GM21526 (cell line): ENCODE measurements around the gene TRDMT1.
A peak's percentile ranks its signal among the peaks of the same experiment; 100 is the strongest.

ENCODE experiments used
- ATAC-seq: cut with Tn5 transposase; IDR thresholded peaks from one replicate; pipeline ENCODE4 v1.9.1; 2021; ENCODE audit warnings: moderate library complexity; ENCODE audit not compliant: unreplicated experiment, low FRiP score

The TRDMT1 gene, protein sequence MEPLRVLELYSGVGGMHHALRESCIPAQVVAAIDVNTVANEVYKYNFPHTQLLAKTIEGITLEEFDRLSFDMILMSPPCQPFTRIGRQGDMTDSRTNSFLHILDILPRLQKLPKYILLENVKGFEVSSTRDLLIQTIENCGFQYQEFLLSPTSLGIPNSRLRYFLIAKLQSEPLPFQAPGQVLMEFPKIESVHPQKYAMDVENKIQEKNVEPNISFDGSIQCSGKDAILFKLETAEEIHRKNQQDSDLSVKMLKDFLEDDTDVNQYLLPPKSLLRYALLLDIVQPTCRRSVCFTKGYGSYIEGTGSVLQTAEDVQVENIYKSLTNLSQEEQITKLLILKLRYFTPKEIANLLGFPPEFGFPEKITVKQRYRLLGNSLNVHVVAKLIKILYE

DNA sequence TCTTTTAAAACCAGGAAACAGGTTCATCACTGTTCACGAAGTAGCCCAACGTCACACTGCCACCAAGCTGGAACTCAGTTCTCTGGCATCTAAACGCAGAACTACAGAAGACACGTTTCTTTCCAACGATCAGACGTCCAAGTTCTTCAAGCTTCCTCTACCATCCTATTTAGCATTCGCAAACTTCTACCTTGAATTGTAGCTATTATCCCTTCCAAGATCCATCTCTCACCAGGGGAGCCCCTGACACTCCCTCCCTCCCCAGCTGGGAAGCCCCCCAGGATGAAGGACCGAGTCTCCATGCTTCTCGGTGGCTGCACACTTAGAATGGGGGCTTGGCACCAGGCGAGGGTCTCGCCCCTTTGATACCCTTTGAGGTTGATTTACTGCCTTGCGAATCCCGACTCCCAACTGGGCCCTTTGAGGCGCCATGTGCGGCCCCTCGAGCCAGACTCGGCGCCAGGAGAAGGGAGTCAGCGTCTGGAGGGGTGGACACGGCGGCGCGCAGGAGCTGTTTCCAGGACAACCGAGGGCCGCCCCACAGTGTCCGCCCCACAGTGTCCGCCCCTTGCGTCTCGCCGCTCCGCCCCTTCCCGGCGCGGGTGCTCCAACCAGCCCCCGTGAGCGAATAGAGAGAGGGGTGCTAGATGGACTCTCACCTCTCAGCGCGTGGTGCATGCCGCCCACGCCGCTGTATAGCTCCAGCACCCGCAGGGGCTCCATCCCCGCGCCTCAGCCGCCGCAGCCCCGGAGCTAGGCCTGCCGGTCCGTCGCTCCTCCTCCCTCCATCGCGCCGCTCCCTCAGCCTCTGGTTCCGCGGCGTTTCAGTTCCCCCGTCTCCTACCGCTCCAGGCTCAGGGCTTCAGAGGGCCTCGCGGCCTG, at the start of gene TRDMT1:
Gene TRDMT1, minus strand, starts transcription at position 761 of the 882 bp plus-strand sequence. Its CDS starts 38 bp downstream, at position 723.
- peak; percentile 97 for ATAC-seq

DNA sequence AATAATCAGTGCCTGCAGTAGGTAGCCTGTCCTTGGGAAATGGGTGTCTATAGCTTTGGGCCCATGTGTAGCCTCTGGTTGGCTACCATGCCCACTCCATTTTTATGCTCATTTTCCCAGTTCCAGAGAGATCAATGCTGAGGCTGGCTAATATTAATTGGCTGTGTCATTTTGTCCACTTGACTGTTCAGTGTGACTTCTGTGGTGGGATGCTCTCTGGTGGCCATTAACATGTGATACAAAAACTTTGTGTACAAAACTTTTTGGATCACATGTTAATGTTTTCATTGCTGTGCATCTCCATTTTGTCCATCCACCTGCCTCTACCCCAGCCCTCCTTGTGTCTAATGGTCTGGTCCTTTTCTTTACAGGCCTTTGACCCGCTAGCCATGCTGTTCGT, 49.3 kb upstream of the TRDMT1 start:
- ATAC-seq = no peak

DNA sequence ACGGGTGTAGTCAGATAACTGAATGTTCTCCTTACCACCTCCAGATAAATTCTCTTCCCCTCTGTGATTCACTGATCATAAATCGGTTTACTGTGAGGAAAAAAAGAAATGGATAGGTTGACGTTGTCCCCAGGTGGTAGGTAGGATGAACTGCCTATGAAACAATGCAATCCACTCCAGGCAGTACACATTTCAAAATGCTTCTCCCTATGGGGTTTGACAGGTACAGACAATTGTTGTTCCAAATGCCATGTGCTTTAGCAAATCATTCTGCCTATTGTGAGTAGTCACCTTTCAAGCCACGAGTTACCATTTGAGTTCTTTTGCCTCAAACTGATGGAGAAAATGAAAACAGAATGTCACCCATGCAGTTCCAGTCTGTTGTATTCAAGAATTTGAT, 48.3 kb upstream of the TRDMT1 start:
- ATAC-seq = no peak

DNA sequence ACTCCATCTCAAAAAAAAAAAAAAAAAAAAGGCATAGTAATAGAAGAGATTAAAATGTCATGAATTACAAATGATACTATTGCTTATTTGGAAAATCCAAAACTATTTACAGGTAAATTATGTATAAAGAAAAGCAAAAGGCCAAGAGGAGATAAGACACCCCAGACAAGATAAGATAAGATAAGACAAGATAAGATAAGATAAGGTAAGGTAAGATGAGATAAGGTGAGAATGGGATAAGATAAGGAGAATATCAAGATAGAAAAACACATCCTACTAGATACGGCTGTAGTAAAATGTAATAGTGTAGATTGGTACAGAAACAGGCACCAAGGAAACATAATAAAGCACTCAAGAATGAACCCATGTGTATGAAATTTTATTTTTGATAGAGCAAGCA, 47.5 kb upstream of the TRDMT1 start:
- no peak for ATAC-seq

DNA sequence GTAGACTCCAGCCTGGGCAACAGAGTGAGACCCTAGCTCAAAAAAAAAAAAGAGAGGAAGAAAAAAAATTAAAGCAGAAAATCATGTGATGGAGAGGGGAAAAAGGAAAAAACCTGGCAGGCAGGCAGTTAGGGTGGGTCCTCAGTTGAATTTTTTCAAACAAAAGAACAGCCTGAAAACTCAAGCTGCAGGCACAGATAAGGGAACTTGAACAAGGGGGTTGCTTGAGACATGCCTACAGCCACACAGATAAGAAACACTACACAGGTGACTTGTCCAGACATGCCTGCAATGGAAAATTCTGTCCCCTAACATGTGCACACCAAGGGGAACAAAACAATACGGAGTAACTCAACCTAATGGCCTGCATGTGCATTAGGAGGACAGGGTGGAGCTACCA, 45.7 kb upstream of the TRDMT1 start:
- ATAC-seq = no peak

DNA sequence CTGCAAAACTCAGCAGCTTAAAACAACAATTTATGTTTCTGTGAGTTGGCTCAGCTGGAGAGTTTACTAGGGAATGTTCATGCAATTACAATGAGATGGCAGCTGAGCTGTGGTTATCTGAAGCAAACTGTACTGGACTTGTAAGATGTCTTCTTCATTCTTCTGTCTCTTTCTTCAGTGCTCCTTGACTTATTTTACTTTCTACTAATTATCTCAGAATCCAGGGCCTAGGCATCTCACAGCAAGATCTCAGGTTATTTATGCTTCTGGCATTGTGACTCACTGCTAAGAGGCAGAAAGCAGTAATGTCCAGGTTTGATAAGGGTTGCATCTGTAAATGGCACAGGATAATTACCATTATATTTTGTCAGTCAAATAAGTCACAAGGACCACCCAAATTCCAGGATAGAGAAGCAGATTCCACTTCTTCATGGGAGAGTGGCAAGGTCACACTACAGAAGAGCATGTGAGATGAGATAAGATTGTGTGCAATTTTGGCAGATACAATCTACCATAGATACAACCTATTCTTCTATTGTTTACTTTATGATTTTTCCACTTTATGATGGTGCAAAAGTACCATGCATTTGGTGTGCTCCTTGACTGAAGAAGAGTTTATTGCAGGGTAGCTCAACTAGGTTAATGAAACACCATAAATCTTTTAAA, 43.4 kb upstream of the TRDMT1 start:
- no peak for ATAC-seq

DNA sequence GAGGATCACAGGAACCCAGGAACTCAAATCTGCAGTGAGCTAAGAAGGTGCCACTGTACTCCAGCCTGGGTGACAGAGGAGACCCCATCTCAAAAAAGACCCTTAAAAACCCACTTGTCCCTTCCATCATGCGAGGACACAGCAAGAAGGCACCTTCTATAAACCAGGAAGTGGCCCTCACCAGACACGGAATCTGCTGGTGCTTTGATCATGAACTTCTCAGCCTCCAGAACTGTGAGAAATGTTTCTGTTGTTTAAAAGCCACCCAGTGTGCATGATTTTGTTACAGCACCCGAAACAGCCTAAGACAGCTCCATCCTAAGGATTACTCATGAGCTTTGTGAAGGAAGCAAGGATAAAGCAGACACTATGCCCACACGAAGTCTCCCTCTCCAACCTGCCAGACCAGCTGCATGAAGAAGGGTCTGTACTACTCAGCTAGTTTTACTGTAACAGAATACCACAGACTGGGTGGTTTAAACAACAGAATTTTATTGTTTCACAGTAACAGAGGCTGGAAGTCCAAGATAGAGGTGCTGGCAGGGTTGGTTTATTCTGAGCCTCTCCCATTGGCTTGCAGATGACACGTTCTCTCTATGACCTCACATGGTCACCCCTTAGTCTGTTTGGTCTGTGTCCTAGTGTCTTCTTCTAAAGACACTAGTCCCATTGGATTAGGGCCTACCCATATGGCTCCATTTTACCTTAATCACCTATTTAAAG, 40.3 kb upstream of the TRDMT1 start:
- no peak for ATAC-seq

DNA sequence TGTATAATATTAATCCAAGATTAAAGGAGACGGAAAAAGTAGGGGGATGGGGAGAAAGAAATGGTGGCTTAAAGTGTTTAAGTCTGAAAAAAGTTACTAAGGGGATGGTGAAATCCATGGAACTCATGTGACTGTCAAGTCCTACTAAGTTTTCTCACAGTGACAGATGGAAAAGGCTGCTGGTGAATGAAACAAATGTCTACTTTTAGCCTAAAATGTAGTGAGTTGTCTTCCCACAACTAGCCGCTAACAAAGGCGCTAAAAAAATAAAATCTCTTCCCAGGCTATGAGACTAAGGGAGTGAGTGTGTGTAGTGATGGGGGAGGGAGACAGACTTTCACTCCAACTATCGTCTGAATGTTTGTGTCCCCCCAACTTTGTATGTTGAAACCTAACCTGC, 39.1 kb upstream of the TRDMT1 start:
- no peak for ATAC-seq

DNA sequence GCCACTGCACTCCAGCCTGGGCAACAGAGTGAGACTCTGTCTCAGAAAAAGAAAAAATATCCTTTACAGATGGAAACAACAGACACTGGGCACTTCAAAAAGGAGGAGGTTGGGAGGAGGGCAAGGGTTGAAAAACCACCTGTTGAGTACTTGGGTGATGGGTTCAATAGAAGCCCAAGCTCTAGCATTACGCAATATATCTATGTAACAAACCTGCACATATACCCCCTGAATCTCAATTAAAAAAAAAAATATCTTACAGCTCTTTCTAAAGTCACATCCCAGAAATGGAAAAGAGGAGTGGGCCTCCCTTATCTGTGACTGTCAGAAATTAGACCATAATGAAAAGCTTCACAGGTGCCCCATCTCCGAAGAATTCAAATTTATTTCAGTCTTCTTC, 38.6 kb upstream of the TRDMT1 start:
- no peak for ATAC-seq

DNA sequence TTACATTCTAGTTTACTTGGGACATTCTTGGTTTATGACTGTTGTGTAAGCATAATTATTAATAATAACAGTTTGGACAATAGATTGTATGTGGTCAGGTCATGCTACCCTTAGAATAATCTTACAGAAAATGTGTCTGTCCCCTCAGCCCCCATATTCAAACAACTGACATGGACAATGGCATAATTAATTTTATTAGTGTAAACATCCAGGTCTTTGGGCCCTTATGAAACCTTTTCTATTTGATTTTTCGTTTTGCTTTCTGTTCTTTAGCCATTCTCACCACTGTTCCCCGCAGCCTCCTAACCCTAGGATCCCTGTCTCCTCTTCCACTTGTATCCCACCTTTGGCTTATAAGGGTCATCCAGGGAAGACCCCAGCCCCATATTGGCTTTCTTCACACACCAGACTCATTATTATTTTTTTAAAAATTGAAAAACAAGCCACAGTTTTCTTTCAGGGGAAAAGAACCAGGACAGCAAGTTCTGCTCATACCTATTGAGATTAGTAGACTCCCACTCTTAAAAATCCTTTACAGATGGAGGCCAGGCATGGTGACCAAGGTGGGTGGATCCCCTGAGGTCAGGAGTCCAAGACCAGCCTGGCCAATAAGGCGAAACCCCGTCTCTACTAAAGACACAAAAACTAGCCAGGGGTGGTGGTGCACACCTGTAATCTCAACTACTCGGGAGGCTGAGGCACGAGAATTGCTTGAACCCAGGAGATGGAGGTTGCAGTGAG, 38.0 kb upstream of the TRDMT1 start:
- no peak for ATAC-seq

DNA sequence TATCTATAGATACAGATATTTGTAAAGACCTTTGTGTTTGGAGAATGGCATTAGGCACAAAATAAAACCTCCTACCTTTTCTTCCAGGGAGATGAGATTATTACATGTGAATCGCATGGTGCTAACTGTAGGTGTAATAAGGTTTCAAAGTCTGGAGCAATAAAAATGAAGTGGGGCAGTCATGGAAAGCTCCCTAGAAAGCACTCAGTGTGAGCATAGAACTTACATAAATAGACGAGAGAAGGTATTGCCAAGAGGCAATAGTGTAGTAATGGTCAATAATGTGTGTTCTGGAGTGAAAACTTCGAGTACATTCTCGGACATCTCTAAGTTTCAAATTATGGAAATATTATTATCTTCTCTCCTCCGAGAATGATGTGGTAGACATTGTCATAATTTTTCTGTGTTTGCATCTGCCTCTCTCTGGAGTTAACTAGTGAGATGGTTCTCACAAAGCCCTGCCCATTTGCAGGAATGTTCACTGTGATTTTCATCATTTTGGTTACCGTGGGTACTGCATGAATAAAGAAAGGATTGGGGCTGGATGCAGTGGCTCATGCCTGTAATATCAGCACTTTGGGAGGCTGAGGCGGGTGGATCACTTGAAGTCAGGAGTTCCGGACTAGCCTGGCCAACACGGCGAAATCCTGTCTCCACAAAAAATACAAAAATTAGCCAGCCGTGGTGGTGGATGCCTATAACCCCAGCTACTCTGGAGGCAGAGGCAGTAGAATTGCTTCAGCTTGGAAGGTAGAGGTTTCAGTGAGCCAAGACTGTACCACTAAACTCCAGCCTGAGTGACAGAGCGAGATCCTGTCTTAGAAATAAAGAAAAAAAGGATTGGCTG, 37.2 kb upstream of the TRDMT1 start:
- ATAC-seq = no peak

DNA sequence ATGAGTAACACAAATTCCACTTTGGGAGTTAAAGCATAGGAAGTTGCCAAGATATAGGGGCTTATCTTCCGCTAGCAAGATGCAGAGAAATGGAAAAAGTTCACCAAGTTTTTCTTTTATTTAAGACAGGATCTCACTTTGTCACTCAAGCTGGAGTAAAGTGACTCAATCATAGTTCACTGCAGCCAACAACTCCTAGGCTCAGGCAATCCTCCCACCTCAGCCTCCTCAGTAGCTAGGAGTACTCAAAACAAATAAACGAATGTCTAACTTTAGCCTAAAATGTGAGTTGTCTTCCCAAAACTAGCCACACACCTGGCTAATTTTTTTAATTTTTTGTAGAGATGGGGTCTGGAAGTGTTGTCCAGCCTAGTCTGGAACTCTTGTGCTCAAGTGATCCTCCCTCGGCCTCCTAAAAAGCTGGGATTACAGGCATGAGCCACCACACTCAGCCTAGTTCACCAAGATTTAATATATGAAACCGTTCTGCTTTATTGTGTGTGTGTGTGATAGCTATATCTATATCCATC, 36.5 kb upstream of the TRDMT1 start:
- no peak for ATAC-seq

DNA sequence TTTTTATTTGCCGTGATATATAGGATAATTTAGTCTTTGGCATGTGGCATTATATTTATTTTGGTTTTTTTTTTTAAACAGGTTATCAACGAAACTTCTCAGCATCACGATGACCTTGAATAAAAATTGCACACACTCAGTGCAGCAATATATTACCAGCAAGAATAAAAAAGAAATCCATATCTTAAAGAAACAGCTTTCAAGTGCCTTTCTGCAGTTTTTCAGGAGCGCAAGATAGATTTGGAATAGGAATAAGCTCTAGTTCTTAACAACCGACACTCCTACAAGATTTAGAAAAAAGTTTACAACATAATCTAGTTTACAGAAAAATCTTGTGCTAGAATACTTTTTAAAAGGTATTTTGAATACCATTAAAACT, 35.7 kb upstream of the TRDMT1 start:
- ATAC-seq = no peak

DNA sequence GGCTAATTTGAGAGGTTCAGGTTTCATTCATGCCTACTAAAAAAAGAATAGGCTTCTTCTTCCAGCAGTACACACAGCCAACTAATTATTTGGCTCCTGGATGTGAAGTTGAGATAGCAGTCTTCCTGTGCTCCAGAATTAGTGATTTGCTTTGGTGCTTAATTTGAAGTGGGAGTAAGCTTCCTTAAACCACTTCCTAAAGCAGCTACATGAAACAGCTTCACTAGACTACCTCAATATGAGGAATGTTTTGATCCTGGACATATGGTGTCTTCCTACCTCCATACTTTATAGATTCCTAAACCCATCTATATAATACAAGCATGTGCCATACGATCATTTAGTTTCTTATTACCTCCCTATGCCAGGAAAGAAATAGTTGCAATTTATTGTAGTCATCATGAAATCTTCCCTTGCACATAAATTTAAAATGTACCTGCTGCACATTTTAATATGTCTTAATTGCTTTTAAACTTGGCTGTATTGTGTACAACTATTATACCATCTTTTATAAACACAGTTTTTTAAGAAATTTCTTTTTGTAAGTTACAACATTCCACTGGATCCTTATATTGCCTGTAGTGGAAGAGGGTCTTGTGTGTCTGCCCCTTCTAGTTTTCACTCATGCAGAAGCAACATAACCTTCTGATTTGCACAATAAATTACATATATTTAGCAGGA, 35.1 kb upstream of the TRDMT1 start:
- ATAC-seq = no peak

DNA sequence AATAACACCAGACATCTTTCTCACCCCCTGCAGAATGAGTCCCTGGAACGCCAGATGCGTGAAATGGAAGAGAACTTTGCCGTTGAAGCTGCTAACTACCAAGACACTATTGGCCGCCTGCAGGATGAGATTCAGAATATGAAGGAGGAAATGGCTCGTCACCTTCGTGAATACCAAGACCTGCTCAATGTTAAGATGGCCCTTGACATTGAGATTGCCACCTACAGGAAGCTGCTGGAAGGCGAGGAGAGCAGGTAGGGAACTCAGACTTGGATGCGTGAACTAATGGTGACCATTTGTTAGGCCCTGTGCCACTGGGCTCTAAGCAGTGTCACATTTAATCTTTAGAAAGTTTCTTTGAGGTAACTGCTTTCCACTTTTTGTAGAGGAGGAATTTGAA, 33.7 kb upstream of the TRDMT1 start:
- ATAC-seq = no peak

DNA sequence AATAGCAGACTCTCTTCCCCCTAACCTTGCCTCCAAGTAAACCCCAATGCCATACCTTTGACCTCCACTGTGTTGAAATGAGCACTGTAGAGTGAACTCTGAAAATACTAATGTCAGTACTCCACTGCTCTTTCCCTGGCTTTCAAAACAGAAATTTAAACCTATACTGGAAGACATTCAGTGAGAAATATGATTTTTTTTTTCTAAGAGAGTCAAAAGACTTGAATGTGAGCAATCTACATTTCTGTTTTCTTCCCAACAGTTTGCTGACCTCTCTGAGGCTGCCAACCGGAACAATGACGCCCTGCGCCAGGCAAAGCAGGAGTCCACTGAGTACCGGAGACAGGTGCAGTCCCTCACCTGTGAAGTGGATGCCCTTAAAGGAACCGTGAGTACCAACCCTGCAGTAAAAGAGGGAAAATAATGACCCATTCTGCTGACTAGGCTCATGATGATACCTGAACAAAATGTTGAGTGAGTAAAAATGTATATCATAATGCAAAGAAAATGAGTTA, 33.0 kb upstream of the TRDMT1 start:
- no peak for ATAC-seq

DNA sequence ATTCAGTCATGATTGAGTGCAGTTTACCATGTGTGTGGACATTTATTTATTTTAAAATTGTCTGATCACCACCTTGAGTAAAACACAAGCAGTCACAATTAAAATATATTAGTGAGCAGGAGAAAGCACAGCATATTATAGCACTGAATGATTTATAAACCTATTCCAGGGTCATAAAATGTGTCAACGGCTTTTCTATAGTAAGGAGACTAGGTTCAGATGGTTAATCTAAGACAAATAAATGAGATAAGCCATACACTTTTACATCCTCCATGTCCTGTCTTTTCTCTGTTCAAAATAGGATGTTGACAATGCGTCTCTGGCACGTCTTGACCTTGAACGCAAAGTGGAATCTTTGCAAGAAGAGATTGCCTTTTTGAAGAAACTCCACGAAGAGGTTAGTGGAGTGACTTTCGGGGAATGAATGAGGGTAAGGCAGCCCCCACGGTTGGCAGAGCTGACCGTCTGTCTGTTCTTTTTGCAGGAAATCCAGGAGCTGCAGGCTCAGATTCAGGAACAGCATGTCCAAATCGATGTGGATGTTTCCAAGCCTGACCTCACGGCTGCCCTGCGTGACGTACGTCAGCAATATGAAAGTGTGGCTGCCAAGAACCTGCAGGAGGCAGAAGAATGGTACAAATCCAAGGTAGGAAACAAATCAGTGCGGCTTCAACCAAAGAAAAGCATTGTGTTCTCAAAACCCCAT, 32.0 kb upstream of the TRDMT1 start:
- no peak for ATAC-seq
